ENCODE data around the gene TXK. TPM values are rescaled to one million over a fixed set of nuclear protein-coding genes. Genes with fewer than 3 reads are reported as not detected.

The TXK gene
- total and polyA plus RNA-seq, 8 donors = 0.15 to 8.3 (median 1.2) TPM; not detected in 1

GRCh38 chr4:48112017-48112667, 21.9 kb downstream of the TXK start:
- no peaks in the 10 kb centered on the region for H3K27me3 ChIP-seq
- WGBS, 5 donors = 72 to 81% (median 76%) methylated on average over 8 of the region's 8 CpGs

GRCh38 chr4:48110452-48110978, 23.5 kb downstream of the TXK start:
- 67 to 80% (median 77%) methylated on average over 1 of the region's 1 CpG for WGBS, 5 donors
- Histone ChIP-seq H3K27ac (no peak overlapping the region), H3K27me3 (no peaks in the 10 kb centered on the region), H3K4me1 (no peaks in the 10 kb centered on the region), H3K9me3 (no peaks in the 10 kb centered on the region), H3K36me3 (no peaks in the 10 kb centered on the region), H3K4me3 (no peak overlapping the region)
- no peak for DNase-seq
- TF ChIP-seq CTCF (IDR thresholded peaks at IDR 0.05) (no peak), EP300 (IDR thresholded peaks at IDR 0.05) (no peak), POLR2A (IDR thresholded peaks at IDR 0.05) (no peak), POLR2AphosphoS5 (IDR thresholded peaks at IDR 0.05) (no peak)
- intact Hi-C loops (cut with DNase I; ENCODE audit: low total_unique reads) = no loop called here

More at GRCh38 chr4:48112017-48112667, 21.9 kb downstream of the TXK start:
- H3K27ac ChIP-seq = no peak overlapping the region
- H3K4me3 ChIP-seq = no peak overlapping the region
- no peaks in the 10 kb centered on the region for H3K9me3 ChIP-seq
- intact Hi-C loops (cut with DNase I; ENCODE audit: low total_unique reads) = no loop called here
- H3K4me1 ChIP-seq = no peaks in the 10 kb centered on the region
- TF ChIP-seq POLR2A (IDR thresholded peaks at IDR 0.05) (no peak), EP300 (IDR thresholded peaks at IDR 0.05) (no peak), CTCF (IDR thresholded peaks at IDR 0.05) (no peak), POLR2AphosphoS5 (IDR thresholded peaks at IDR 0.05) (no peak)
- no peak for DNase-seq
- H3K36me3 ChIP-seq = no peaks in the 10 kb centered on the region

- H3K27ac ChIP-seq = no peak overlapping the region
- TF ChIP-seq CTCF (IDR thresholded peaks at IDR 0.05) = peak in 5 of 7 experiments; percentile 3 to 50 (median 23)
- TF ChIP-seq POLR2AphosphoS5 (IDR thresholded peaks at IDR 0.05) = no peak
- WGBS, 5 donors = 52 to 62% (median 56%) methylated on average over 5 of the region's 5 CpGs
Measured at GRCh38 chr4:48109413-48110263, 24.4 kb downstream of the TXK start.

GRCh38 chr4:48108309-48109073, 25.6 kb downstream of the TXK start:
- 85 to 94% (median 87%) methylated on average over 2 of the region's 2 CpGs for WGBS, 5 donors
- Histone ChIP-seq H3K4me1 (no peaks in the 10 kb centered on the region), H3K36me3 (no peaks in the 10 kb centered on the region), H3K27ac (no peak overlapping the region), H3K4me3 (no peak overlapping the region), H3K27me3 (no peaks in the 10 kb centered on the region), H3K9me3 (no peaks in the 10 kb centered on the region)
- no peak for TF ChIP-seq CTCF (IDR thresholded peaks at IDR 0.05)
- TF ChIP-seq POLR2A (IDR thresholded peaks at IDR 0.05) = no peak
- TF ChIP-seq EP300 (IDR thresholded peaks at IDR 0.05) = no peak
- TF ChIP-seq POLR2AphosphoS5 (IDR thresholded peaks at IDR 0.05) = no peak
- intact Hi-C loops (cut with DNase I; ENCODE audit: low total_unique reads) = no loop called here
- DNase-seq = no peak

More at GRCh38 chr4:48109413-48110263, 24.4 kb downstream of the TXK start:
- intact Hi-C loops (cut with DNase I; ENCODE audit: low total_unique reads) = no loop called here
- H3K27me3 ChIP-seq = no peaks in the 10 kb centered on the region
- H3K4me1 ChIP-seq = no peaks in the 10 kb centered on the region
- H3K4me3 ChIP-seq = no peak overlapping the region
- DNase-seq = peak in 1 of 2 donors; percentile 75
- H3K36me3 ChIP-seq = no peaks in the 10 kb centered on the region
- H3K9me3 ChIP-seq = no peaks in the 10 kb centered on the region
